Measurements from ENCODE around the gene CD55.

GRCh38 chr1:207389728-207390464 is 68.4 kb downstream of the CD55 start:
- TF ChIP-seq SMYD3 (CRISPR knock-in tag; IDR thresholded peaks at IDR 0.05) (no peak), WIZ (CRISPR knock-in tag; IDR thresholded peaks at IDR 0.05) (no peak), CTCF (CRISPR knock-in tag; IDR thresholded peaks at IDR 0.05) (no peak), IRF2 (CRISPR knock-in tag; IDR thresholded peaks at IDR 0.05) (no peak), ATF7 (IDR thresholded peaks at IDR 0.05) (no peak), ATF7 (CRISPR knock-in tag; IDR thresholded peaks at IDR 0.05) (no peak), RCOR2 (CRISPR knock-in tag; IDR thresholded peaks at IDR 0.05) (no peak), FOXA1 (IDR thresholded peaks at IDR 0.05) (no peak), FOXA1 (CRISPR knock-in tag; IDR thresholded peaks at IDR 0.05) (no peak), CHD4 (IDR thresholded peaks at IDR 0.05; ENCODE audit: borderline replicate concordance, low read length) (no peak), NR2C2 (CRISPR knock-in tag; IDR thresholded peaks at IDR 0.05; ENCODE audit: borderline replicate concordance) (no peak), PAF1 (CRISPR knock-in tag; IDR thresholded peaks at IDR 0.05) (no peak), HMG20A (CRISPR knock-in tag; IDR thresholded peaks at IDR 0.05; ENCODE audit: borderline replicate concordance) (no peak), MEF2D (CRISPR knock-in tag; IDR thresholded peaks at IDR 0.05) (no peak), ZKSCAN8 (CRISPR knock-in tag; IDR thresholded peaks at IDR 0.05; ENCODE audit: borderline replicate concordance) (no peak)
- TF ChIP-seq, protein P1, sequence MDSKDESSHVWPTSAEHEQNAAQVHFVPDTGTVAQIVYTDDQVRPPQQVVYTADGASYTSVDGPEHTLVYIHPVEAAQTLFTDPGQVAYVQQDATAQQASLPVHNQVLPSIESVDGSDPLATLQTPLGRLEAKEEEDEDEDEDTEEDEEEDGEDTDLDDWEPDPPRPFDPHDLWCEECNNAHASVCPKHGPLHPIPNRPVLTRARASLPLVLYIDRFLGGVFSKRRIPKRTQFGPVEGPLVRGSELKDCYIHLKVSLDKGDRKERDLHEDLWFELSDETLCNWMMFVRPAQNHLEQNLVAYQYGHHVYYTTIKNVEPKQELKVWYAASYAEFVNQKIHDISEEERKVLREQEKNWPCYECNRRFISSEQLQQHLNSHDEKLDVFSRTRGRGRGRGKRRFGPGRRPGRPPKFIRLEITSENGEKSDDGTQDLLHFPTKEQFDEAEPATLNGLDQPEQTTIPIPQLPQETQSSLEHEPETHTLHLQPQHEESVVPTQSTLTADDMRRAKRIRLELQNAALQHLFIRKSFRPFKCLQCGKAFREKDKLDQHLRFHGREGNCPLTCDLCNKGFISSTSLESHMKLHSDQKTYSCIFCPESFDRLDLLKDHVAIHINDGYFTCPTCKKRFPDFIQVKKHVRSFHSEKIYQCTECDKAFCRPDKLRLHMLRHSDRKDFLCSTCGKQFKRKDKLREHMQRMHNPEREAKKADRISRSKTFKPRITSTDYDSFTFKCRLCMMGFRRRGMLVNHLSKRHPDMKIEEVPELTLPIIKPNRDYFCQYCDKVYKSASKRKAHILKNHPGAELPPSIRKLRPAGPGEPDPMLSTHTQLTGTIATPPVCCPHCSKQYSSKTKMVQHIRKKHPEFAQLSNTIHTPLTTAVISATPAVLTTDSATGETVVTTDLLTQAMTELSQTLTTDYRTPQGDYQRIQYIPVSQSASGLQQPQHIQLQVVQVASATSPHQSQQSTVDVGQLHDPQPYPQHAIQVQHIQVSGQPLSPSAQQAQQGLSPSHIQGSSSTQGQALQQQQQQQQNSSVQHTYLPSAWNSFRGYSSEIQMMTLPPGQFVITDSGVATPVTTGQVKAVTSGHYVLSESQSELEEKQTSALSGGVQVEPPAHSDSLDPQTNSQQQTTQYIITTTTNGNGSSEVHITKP (CRISPR knock-in tag; IDR thresholded peaks at IDR 0.05; ENCODE audit: low read depth): no peak
